ENCODE data around the gene VSTM2B.

The VSTM2B gene

DNA sequence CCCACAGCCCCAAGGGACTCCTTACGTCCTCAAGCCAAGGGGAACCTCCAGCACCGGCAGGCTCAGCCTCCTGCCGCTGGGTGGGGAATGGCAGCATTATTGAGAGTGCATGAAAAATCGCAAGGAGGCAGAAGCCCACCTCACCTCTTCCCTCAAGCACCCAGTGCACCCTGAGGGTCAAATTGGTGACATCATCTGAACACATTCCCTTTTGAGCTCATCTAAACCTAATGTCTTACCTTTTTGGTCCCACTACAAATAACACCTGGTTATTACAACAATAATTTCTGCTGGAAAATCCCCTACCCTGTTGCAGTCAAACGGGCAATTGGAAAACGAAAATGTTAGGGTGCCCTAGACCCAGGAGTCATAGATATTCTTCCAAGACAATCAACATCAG, 68.1 kb downstream of the VSTM2B start:
- no peak for DNase-seq (ENCODE audit: low spot score)

DNA sequence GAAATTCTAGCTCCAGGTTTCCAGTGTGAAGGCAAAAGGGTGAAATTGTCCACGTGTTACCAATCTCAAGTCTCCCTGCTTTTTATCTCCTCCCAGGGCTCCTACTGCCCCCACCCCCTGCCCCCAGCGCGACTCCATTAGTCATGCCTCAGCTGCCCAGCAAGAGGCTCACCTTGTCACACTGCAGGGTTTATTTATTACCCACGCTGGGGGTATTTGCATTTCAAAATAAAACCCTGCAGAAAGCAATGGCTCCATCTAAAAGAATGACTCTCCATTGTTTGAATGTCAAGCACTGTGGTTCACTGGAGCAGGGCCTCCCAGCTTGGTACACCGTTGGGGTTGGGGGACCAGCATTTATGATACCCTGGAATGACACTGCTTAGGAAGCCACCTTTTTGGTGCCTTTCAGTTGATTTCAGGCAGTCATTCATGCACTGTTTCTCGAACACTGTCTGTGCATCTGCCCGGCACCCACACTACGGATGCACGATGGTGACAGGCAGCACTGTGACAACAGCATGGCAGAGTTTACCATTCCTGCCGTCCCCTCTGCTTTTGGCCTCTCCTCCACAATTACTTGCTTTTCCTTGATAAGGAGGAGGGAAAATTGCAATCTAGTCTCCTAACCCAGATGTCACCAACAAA, 70.4 kb downstream of the VSTM2B start:
- DNase-seq (ENCODE audit: low spot score): no peak

DNA sequence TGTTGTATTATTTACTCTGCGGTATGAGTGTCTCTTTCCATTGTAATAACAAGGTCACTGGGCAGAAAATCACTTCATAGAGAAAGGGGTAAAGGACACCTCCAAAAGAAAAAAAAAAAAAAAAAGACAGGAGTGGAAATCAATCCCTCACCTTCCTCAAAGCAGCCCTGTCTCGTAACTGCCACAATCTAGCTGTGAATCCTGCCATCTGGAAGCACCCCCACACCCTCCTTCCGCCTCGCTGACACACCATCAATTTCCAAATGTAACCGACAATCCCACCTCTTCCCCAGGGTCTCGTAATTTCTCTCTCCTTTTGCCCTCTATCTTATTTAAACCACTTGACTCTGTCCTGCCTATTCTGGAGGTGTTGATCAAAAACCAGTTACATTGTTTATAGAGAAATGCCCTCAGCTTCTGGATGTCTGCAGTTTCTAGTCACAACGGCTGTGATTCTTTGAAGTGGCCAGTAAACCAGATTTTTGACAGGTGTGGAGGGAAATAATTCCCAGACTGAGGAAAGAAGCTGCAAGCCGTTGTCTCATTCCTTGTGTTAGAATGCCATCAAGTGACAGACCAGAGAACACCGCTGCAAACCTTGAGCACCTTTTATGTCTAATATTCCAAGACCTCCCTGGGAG, 71.2 kb downstream of the VSTM2B start:
- DNase-seq (ENCODE audit: low spot score): no peak

DNA sequence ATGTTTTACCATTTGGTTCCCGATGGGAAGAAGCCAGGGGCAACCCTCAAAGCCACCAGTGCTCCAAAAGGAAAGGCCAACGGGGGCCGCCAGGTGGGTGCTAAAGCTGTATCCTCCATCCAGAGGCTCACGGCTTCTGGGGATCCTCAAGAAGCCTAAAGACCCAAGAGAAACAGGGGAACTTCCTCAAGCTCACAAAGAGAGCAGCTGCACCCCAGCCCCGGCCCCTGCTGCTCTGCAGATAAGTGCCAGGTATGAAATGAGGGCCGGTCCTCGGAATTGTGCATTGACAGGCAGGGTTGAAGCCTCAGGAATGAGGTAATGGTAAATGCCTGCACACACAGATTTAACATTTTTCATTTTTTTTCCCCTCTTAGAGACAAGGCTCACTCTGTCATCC, 72.2 kb downstream of the VSTM2B start:
- no peak for DNase-seq (ENCODE audit: low spot score)

DNA sequence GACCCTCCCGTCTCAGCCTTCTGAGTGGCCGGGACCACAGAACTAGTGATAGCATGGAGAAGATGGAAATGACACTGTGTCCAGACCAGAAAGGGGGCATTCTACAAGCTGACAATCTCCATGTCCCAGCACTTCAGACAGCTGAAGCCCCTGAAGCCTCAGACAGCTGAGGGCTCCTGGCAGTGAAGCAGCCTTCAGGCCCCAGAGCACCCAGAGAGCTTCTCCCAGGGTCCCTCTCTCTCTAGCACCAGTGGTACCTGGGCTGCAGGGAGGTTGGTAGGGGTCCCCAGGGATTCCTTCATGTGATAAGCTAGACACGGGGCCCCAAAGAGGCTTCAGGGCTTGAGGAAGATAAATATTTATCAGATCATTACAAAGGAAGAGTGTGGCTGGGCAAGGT, 72.7 kb downstream of the VSTM2B start:
- no peak for DNase-seq (ENCODE audit: low spot score)

DNA sequence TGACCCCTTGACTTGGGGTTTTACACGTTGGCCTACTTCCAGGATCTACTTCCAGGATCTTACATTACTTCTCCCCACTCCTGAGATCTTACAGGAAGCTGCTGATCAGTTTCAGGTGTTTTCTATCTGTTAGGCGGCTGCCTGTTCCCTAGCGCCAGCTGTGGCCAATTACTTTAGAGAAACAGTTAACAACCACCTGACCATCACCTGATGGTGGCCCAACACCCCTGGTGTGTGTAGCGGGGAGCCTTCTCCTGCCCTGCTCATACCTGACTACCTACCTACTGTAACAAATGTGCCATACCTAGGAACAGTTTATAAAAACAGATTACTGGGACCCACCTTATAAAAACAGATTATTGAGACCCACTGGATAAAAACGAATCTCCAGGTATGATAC, 77.5 kb downstream of the VSTM2B start:
- DNase-seq (ENCODE audit: low spot score): no peak

DNA sequence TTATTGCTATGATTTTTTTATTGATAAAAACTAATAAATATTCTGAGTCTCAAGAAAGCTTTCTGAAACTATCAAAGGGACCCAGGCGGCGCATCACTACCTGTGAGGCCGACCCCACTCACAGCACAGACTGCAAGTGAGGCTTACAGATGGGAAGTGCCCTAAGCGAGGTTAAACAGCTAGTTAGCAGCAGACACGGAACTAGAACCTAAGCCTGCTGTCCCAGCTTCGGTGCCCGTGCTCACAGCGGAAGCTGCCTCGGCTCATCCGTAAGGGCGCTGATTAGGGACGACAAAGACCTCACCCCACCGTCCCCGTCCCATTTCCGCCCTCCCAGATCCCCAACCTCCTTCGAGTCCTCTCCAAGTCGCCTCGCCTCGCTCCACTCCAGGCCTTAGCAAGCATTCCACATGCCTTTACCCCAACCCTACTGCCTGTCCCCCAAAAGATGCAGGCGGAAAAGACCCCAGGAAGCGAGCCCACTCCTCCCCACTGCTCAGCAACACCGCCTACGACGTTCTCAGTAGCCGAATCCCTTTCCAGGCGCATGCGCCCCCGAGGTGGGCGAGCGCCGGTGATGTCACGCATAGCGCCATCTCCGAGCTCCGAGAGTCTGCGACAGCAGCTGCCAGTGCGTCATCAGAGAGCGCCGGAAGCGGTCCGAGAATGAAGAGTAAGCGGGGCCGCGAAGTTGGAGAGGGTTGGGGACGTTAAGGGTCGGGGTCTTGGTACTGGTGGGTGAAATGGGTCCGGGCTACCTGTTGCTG, 80.0 kb downstream of the VSTM2B start, which contains the start of gene POP4:
Gene POP4 (plus strand): TSS at position 631 of the 767 bp plus-strand sequence. CDS start 36 bp downstream, at position 667.
- peak; percentile 96 for DNase-seq (ENCODE audit: low spot score)

DNA sequence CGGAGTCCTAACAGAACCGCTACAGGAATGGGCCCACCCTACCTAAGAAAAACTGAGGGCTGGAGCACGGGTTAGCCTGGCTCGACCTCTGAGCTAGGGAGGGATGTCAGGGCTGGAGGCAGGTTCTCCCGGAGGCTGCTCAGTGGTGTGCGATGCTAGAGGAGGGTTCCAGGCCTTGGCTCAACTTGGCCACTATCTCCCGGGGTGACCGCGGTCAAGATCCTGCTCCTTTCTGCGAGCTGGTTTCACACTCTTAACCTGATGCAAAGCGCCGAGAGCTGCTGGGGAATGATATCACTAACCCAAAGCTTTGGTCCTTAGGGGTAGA, 80.6 kb downstream of the VSTM2B start:
- DNase-seq (ENCODE audit: low spot score): no peak

DNA sequence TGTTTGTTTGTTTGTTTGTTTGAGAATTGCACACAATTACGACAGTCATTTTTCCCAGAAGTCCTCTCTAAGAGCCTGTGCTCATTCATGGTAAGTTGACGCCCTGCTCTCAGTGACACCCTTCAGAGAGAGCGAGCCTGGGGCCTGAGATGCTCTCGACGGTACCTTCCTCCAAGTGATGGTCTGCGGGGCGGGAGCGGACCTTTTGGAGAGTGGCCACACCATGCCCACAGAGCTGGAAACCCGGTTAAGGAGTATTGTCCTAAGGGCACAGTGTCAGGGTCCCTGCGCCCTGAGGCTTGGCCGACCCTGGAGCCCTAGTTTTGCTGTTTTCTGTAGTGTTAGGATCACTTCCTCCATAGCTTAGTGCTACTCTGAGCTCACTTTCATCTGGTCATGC, 83.8 kb downstream of the VSTM2B start:
- no peak for DNase-seq (ENCODE audit: low spot score)

DNA sequence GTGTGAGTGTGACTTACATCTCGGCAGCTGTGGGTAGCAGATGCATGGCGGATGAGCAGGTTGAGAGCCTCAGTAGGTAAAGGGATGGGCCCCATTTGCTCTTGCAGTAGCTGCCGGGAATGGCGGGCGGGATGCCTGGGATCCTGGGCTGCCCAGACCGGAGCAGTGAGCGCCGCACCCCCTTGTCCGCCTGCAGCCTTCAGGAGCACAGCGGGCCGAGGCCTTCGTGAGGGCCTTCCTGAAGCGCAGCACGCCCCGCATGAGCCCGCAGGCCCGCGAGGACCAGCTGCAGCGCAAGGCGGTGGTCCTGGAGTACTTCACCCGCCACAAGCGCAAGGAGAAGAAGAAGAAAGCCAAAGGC, 84.4 kb downstream of the VSTM2B start:
- no peak for DNase-seq (ENCODE audit: low spot score)

DNA sequence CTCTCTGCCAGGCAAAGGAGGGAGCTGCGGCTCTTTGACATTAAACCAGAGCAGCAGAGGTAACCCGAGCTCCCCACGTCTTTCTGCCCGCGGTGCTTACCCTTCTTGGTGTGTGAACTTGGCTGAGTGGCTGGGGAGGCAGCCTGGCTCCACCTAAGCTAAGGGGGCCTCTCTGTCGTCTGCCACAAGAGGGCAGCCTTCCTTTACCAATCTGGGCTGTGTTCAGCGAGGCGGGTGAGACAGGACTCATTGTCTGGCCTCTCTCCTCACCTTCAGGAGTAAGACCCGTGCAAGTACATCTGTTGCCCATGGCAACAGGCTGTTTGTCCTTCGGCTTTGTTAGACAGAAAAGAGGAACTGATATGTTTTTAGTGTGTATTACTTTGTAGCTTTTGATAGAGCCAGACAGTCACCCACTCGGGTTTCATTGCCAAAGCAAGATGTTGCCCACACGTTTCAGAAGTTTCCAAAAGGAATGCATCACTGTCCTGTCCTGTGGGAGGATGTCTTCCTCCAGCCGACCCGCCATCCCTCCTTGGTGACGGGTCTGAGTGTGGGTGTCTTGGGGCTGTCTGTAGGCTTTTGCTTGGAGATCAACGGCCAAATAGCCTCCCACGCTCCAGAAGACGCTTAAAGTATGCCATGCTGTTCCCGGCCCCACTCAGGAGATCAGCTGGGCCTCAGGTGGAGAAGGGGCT, 84.9 kb downstream of the VSTM2B start:
- DNase-seq (ENCODE audit: low spot score): peak; percentile 90

DNA sequence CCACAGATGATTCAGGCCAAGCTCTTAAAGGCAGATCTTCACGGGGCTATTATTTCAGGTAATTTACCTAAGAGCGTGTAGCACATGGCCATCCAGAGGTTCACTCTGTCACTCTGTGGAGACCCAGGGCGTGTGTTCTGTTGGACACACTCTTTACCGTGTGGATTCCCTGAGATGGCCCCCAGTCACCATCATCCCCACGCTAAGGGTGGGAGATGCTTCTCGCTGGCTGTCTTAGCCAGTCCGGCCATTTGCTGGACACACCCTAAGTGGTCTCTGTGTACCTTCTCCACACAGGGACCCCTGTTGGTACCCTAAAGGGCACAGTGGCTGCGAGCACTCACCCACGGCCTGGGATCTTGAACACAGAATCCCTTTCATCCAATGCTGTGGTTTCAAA, 86.3 kb downstream of the VSTM2B start:
- DNase-seq (ENCODE audit: low spot score): no peak

DNA sequence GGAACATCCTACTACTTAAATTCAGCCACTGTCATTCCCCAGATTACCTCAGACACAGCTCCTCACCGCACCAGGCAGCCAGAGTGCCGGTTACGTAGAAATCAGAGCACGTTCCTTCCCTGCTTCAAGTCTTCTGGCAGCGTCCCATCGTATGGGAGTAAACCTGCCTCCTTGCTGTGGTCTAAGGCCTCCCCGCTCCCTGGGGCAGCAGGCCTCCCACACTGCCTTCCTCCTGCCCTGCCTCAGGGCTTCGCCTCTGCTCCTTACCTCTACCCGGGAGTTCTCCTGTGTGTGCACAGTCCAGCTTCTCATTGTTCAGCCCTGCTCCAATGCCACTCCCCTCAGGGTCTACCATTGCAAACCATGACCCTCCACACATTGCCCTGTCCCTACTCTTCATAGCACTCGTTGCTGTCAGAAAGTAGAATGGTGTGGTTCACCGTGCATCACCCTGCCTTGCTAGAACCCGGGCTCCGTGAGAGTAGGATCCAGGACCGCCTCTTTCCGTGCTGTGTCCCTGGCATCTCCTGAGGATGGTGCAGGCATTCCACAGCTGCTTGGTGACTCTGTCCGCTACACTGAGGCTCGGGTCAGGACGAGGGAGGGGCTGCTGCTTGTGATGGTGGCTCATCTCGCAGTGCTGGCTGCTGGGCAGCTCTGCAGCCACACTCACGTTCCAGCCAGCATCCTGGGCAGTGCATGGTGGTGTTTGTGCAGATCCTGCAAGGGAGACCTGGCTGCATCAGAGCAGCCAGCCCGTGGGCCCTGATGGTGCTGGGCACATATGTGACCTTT, 87.2 kb downstream of the VSTM2B start:
- DNase-seq (ENCODE audit: low spot score): no peak

DNA sequence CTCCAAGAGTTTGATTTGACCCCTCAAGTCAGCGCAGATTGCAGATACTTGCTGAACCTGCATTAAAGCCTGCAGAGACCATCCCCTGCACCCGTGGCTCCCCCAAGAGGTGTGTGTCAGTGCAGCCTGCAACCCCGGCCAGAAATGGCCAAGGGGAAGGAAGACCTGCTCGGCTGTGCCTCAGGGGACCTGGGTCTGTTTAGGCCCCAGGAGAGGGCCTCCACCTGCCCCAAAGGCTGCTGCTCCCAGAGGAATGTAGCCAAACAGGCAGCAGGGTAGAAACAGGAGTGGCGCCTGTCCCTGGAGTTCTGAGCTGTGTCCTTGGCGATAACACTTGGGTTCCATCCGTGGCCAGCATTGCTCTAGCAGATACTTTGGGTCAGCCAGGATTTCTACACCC, 88.3 kb downstream of the VSTM2B start:
- DNase-seq (ENCODE audit: low spot score): no peak
